Karpas-422 (cell line): ENCODE data around the gene ANGPTL2. TPM values are rescaled to one million over a fixed set of nuclear protein-coding genes. Genes with fewer than 3 reads are reported as not detected.

ENCODE experiments used
- DNase-seq: peaks from one replicate; pipeline ENCODE4 v3.0.0-alpha.2; 2015
- H2AFZ ChIP-seq: fragments of 200-600 bp; sonication (generic); 2 replicates; pipeline ENCODE4 v1.6.1; 2014; ENCODE audit warnings: antibody characterized with exemption, low read length, mixed read lengths
- H3K27ac ChIP-seq: fragments of 200-600 bp; sonication (generic); 2 replicates; pipeline ENCODE4 v1.5.1; 2014; ENCODE audit warnings: mild to moderate bottlenecking, low read length, moderate library complexity
- H3K27me3 ChIP-seq: fragments of 200-600 bp; sonication (generic); 2 replicates; pipeline ENCODE4 v1.6.1; 2014; ENCODE audit warnings: low read length, mixed read lengths
- H3K36me3 ChIP-seq: fragments of 200-600 bp; sonication (generic); 2 replicates; pipeline ENCODE4 v1.6.1; 2014; ENCODE audit warnings: low read length, mixed read lengths; ENCODE audit not compliant: insufficient read depth
- H3K4me1 ChIP-seq: fragments of 200-600 bp; sonication (generic); 2 replicates; pipeline ENCODE4 v1.6.1; 2014; ENCODE audit warnings: mild to moderate bottlenecking, low read length, mixed read lengths
- H3K4me2 ChIP-seq: fragments of 200-600 bp; sonication (generic); 2 replicates; pipeline ENCODE4 v1.6.1; 2014; ENCODE audit warnings: low read length, low read depth, mild to moderate bottlenecking; ENCODE audit not compliant: poor library complexity, severe bottlenecking
- H3K4me3 ChIP-seq: fragments of 200-600 bp; sonication (generic); 2 replicates; pipeline ENCODE4 v1.5.1; 2014; ENCODE audit warnings: mild to moderate bottlenecking, antibody characterized with exemption, low read length, mixed read lengths
- H3K79me2 ChIP-seq: fragments of 200-600 bp; sonication (generic); 2 replicates; pipeline ENCODE4 v1.6.1; 2014; ENCODE audit warnings: mild to moderate bottlenecking, low read length, mixed read lengths
- H3K9ac ChIP-seq: fragments of 200-600 bp; sonication (generic); 2 replicates; pipeline ENCODE4 v1.6.0; 2014; ENCODE audit warnings: low read length
- H3K9me2 ChIP-seq: fragments of 200-600 bp; sonication (generic), shearing (Covaris generic); replicated peaks from 2 replicates; pipeline ENCODE4 v1.6.0; 2014; ENCODE audit warnings: mild to moderate bottlenecking, low read length, moderate library complexity; ENCODE audit not compliant: insufficient read depth
- H3K9me3 ChIP-seq: fragments of 300-700, 200-600 bp; sonication (generic); 2 replicates; pipeline ENCODE4 v1.6.1; 2014; ENCODE audit warnings: low read length, mixed read lengths
- H4K20me1 ChIP-seq: fragments of 200-600 bp; sonication (generic); 2 replicates; pipeline ENCODE4 v1.6.1; 2014; ENCODE audit warnings: mild to moderate bottlenecking, antibody characterized with exemption, low read length, low read depth; ENCODE audit not compliant: insufficient read depth
- total RNA-seq: library from RNA; depleted of rRNA; stranded (reverse); fragments of >200 nt; shearing (Covaris generic); gene quantifications from 2 replicates; pipeline ENCODE4 v1.2.3, GENCODE V29; 2014; ENCODE audit warnings: low replicate concordance

ANGPTL2 gene
- total RNA-seq, 1 experiment from 2014 or later: not detected

GRCh38 chr9:127142291-127142690 is 19.9 kb upstream of the ANGPTL2 start:
- no peak overlapping the region for H3K27ac ChIP-seq
- H4K20me1 ChIP-seq: 0 out of 2 replicates have a peak, but pooled peaks cover 7% of the 10 kb centered on the region
- H3K27me3 ChIP-seq: no peaks in the 10 kb centered on the region
- no peak overlapping the region for H3K4me3 ChIP-seq
- no peak overlapping the region for H3K4me2 ChIP-seq
- H3K79me2 ChIP-seq: no peaks in the 10 kb centered on the region
- H3K9me3 ChIP-seq: no peaks in the 10 kb centered on the region
- no peak for DNase-seq
- no peaks in the 10 kb centered on the region for H3K9me2 ChIP-seq
- no peak overlapping the region for H2AFZ ChIP-seq
- no peak overlapping the region for H3K9ac ChIP-seq
- no peaks in the 10 kb centered on the region for H3K36me3 ChIP-seq
- H3K4me1 ChIP-seq: no peaks in the 10 kb centered on the region

- Histone ChIP-seq H3K36me3 (no peaks in the 10 kb centered on the region), H3K4me3 (no peak overlapping the region), H4K20me1 (peaks cover 7% of the 10 kb centered on the region; the same call in 1 of the 2 replicates), H3K4me2 (no peak overlapping the region), H3K79me2 (no peaks in the 10 kb centered on the region), H3K27me3 (no peaks in the 10 kb centered on the region), H2AFZ (no peak overlapping the region), H3K27ac (no peak overlapping the region), H3K9me2 (no peaks in the 10 kb centered on the region), H3K9ac (no peak overlapping the region), H3K4me1 (no peaks in the 10 kb centered on the region), H3K9me3 (no peaks in the 10 kb centered on the region)
- DNase-seq: no peak
Measured at GRCh38 chr9:127140842-127141675, 18.6 kb upstream of the ANGPTL2 start.

- no peak overlapping the region for H3K27ac ChIP-seq
- no peaks in the 10 kb centered on the region for H3K36me3 ChIP-seq
- no peak overlapping the region for H2AFZ ChIP-seq
- H3K9me3 ChIP-seq: no peaks in the 10 kb centered on the region
- H4K20me1 ChIP-seq: peaks cover 7% of the 10 kb centered on the region; the same call in 1 of the 2 replicates
- H3K27me3 ChIP-seq: no peaks in the 10 kb centered on the region
- no peak overlapping the region for H3K4me3 ChIP-seq
- no peak overlapping the region for H3K4me2 ChIP-seq
- no peak for DNase-seq
- H3K79me2 ChIP-seq: no peaks in the 10 kb centered on the region
- H3K9ac ChIP-seq: no peak overlapping the region
- H3K9me2 ChIP-seq: no peaks in the 10 kb centered on the region
- no peaks in the 10 kb centered on the region for H3K4me1 ChIP-seq
Measured at GRCh38 chr9:127140181-127140580, 17.7 kb upstream of the ANGPTL2 start.

- no peak overlapping the region for H3K9ac ChIP-seq
- H2AFZ ChIP-seq: no peak overlapping the region
- no peaks in the 10 kb centered on the region for H3K9me3 ChIP-seq
- no peaks in the 10 kb centered on the region for H3K79me2 ChIP-seq
- no peaks in the 10 kb centered on the region for H3K36me3 ChIP-seq
- DNase-seq: no peak
- peaks cover 7% of the 10 kb centered on the region; the same call in 1 of the 2 replicates for H4K20me1 ChIP-seq
- no peak overlapping the region for H3K27ac ChIP-seq
- H3K4me2 ChIP-seq: no peak overlapping the region
- no peak overlapping the region for H3K4me3 ChIP-seq
- no peaks in the 10 kb centered on the region for H3K27me3 ChIP-seq
- H3K4me1 ChIP-seq: no peaks in the 10 kb centered on the region
- no peaks in the 10 kb centered on the region for H3K9me2 ChIP-seq
Measured at GRCh38 chr9:127139775-127140174, 17.3 kb upstream of the ANGPTL2 start.

- H4K20me1 ChIP-seq: peaks cover 7% of the 10 kb centered on the region; the same call in 1 of the 2 replicates
- H3K4me2 ChIP-seq: no peak overlapping the region
- H3K27me3 ChIP-seq: no peaks in the 10 kb centered on the region; the same call in 1 of the 2 replicates
- no peaks in the 10 kb centered on the region for H3K4me1 ChIP-seq
- DNase-seq: no peak
- H3K9me3 ChIP-seq: no peaks in the 10 kb centered on the region
- H2AFZ ChIP-seq: no peak overlapping the region
- H3K79me2 ChIP-seq: no peaks in the 10 kb centered on the region
- H3K9me2 ChIP-seq: no peaks in the 10 kb centered on the region
- no peak overlapping the region for H3K9ac ChIP-seq
- no peaks in the 10 kb centered on the region for H3K36me3 ChIP-seq
- no peak overlapping the region for H3K27ac ChIP-seq
- H3K4me3 ChIP-seq: no peak overlapping the region
Measured at GRCh38 chr9:127139071-127139731, 16.8 kb upstream of the ANGPTL2 start.

GRCh38 chr9:127138444-127138843 is 16.0 kb upstream of the ANGPTL2 start:
- no peak for DNase-seq
- no peak overlapping the region for H3K4me3 ChIP-seq
- no peak overlapping the region for H3K4me2 ChIP-seq
- H3K9me3 ChIP-seq: no peaks in the 10 kb centered on the region
- no peak overlapping the region for H3K9ac ChIP-seq
- no peaks in the 10 kb centered on the region; the same call in 1 of the 2 replicates for H3K27me3 ChIP-seq
- H3K79me2 ChIP-seq: no peaks in the 10 kb centered on the region
- no peaks in the 10 kb centered on the region for H3K36me3 ChIP-seq
- peaks cover 7% of the 10 kb centered on the region; the same call in 1 of the 2 replicates for H4K20me1 ChIP-seq
- no peaks in the 10 kb centered on the region for H3K4me1 ChIP-seq
- no peak overlapping the region for H3K27ac ChIP-seq
- no peak overlapping the region for H2AFZ ChIP-seq
- no peaks in the 10 kb centered on the region for H3K9me2 ChIP-seq

- Histone ChIP-seq H4K20me1 (peaks cover 7% of the 10 kb centered on the region; the same call in 1 of the 2 replicates), H3K9ac (no peak overlapping the region), H3K27ac (no peak overlapping the region), H3K4me3 (no peak overlapping the region), H3K36me3 (no peaks in the 10 kb centered on the region), H3K27me3 (no peaks in the 10 kb centered on the region; the same call in 1 of the 2 replicates), H3K9me2 (no peaks in the 10 kb centered on the region), H3K9me3 (no peaks in the 10 kb centered on the region), H3K4me1 (no peaks in the 10 kb centered on the region), H3K79me2 (no peaks in the 10 kb centered on the region), H3K4me2 (no peak overlapping the region), H2AFZ (no peak overlapping the region)
- DNase-seq: no peak
Measured at GRCh38 chr9:127137640-127138360, 15.4 kb upstream of the ANGPTL2 start.
